B cell (primary cell): ENCODE measurements around the gene TMEM145. TPM values are rescaled to one million over a fixed set of nuclear protein-coding genes. Genes with fewer than 3 reads are reported as not detected.

Source experiments
- ATAC-seq: fragments of 200-7000 bp; cut with Tn5 transposase; one replicate; pipeline ENCODE4 v1.10.0; 2021; ENCODE audit warnings: low read depth, mild to moderate bottlenecking, moderate number of reproducible peaks, moderate library complexity
- CTCF ChIA-PET: fragments of 350-600 bp; sonication (Branson Sonifier 250); formaldehyde crosslinking; loops from one replicate; lab custom pipeline; 2021; ENCODE audit warnings: antibody characterized with exemption, inconsistent platforms; lab: Charles Lee
- POLR2A ChIA-PET: fragments of 350-600 bp; sonication (Branson Sonifier 250); formaldehyde crosslinking; loops from one replicate; lab custom pipeline; 2021; ENCODE audit warnings: antibody characterized with exemption; lab: Charles Lee
- DNase-seq: peaks from one replicate; pipeline ENCODE4 v3.0.0; 2013
- H2AFZ ChIP-seq: 2 replicates; pipeline ENCODE4 v1.6.1; 2012; ENCODE audit warnings: mild to moderate bottlenecking, low read depth, low read length; ENCODE audit not compliant: insufficient read depth, poor library complexity, severe bottlenecking
- H3K27ac ChIP-seq, 2 donors: 1 replicate in 1 of 2; 2 replicates in 1 of 2; pipeline ENCODE4 v1.5.1; 2012 to 2013; ENCODE audit warnings: low read length in 2 of 2, mild to moderate bottlenecking in 2 of 2, moderate library complexity in 1 of 2
- H3K27me3 ChIP-seq, 4 experiments: fragments of 200-600 bp in 1 of 4; sonication (generic) in 1 of 4; replicated peaks in 1 of 4; 1 replicate in 2 of 4; 2 replicates in 2 of 4; pipeline versions ENCODE4 v1.6.1 to v1.7.0; 2013 to 2016; ENCODE audit warnings: low read length in 3 of 4, mild to moderate bottlenecking in 2 of 4, mixed read lengths in 1 of 4, moderate library complexity in 1 of 4; ENCODE audit not compliant: insufficient read depth in 4 of 4, control insufficient read depth in 3 of 4; ENCODE audit errors: control extremely low read depth in 1 of 4
- H3K36me3 ChIP-seq, 2 experiments: replicated peaks in 1 of 2; 1 replicate in 1 of 2; 2 replicates in 1 of 2; pipeline versions ENCODE4 v1.6.1 to v1.7.1; 2013; ENCODE audit warnings: low read length in 1 of 2; ENCODE audit not compliant: insufficient read depth in 2 of 2, control insufficient read depth in 1 of 2; ENCODE audit errors: control extremely low read depth in 1 of 2, extremely low read depth in 1 of 2
- H3K4me1 ChIP-seq, 2 donors: fragments of 200-600 bp in 1 of 2; sonication (generic) in 1 of 2; 1 replicate in 1 of 2; 2 replicates in 1 of 2; pipeline versions ENCODE4 v1.5.1 to v1.6.1; 2013 to 2017; ENCODE audit warnings: low read length in 2 of 2; ENCODE audit not compliant: control insufficient read depth in 2 of 2, insufficient read depth in 2 of 2
- H3K4me2 ChIP-seq: replicated peaks from 2 replicates; pipeline ENCODE3; 2012; ENCODE audit warnings: mild to moderate bottlenecking, low read depth, low read length; ENCODE audit not compliant: poor library complexity, severe bottlenecking
- H3K4me3 ChIP-seq, 5 experiments: fragments of 200-600 bp in 1 of 5; sonication (generic) in 1 of 5; 1 replicate in 3 of 5; 2 replicates in 2 of 5; pipeline versions ENCODE4 v1.5.1 to v1.7.0; 2011 to 2016; ENCODE audit warnings: low read length in 4 of 5, mild to moderate bottlenecking in 4 of 5, low read depth in 2 of 5, control low read depth in 1 of 5, moderate library complexity in 1 of 5; ENCODE audit not compliant: insufficient read depth in 1 of 5; ENCODE audit errors: control extremely low read depth in 1 of 5, extremely low read depth in 1 of 5
- H3K79me2 ChIP-seq: fragments of 200-600 bp; sonication (generic); one replicate; pipeline ENCODE4 v1.6.0; 2016; ENCODE audit warnings: low read length; ENCODE audit not compliant: control insufficient read depth, insufficient read depth
- H3K9ac ChIP-seq: fragments of 200-600 bp; sonication (generic); 2 replicates; pipeline ENCODE4 v1.6.1; 2017; ENCODE audit warnings: mild to moderate bottlenecking, low read length, moderate library complexity
- H3K9me3 ChIP-seq, 3 donors: one replicate each; pipeline versions ENCODE4 v1.6.1 to v1.7.1; 2013; ENCODE audit warnings: low read length in 2 of 3; ENCODE audit not compliant: control insufficient read depth in 2 of 3, insufficient read depth in 1 of 3; ENCODE audit errors: control extremely low read depth in 1 of 3
- H4K20me1 ChIP-seq: 2 replicates; pipeline ENCODE4 v1.6.0; 2012; ENCODE audit warnings: mild to moderate bottlenecking, low read length; ENCODE audit not compliant: insufficient read depth, control insufficient read depth, poor library complexity, severe bottlenecking
- H3K27ac Mint-ChIP-seq: one replicate; pipeline ENCODE4 v1.8.0; 2021; ENCODE audit warnings: mixed read lengths
- H3K27me3 Mint-ChIP-seq: one replicate; pipeline ENCODE4 v1.8.0; 2021; ENCODE audit warnings: mixed read lengths
- H3K4me1 Mint-ChIP-seq: one replicate; pipeline ENCODE4 v1.8.0; 2021; ENCODE audit warnings: mixed read lengths
- H3K4me3 Mint-ChIP-seq: one replicate; pipeline ENCODE4 v1.8.0; 2021; ENCODE audit warnings: mixed read lengths
- H3K9me3 Mint-ChIP-seq: one replicate; pipeline ENCODE4 v1.8.0; 2022; ENCODE audit warnings: mixed read lengths; ENCODE audit not compliant: insufficient read depth
- CTCF ChIP-seq: fragments of 200-600 bp; IDR thresholded peaks from one replicate; pipeline ENCODE4 v1.8.0; 2022; ENCODE audit warnings: antibody characterized with exemption, mild to moderate bottlenecking
- EZH2 ChIP-seq: IDR thresholded peaks from 2 replicates; pipeline ENCODE4 v1.6.1; 2012; ENCODE audit warnings: borderline replicate concordance, low read depth, mild to moderate bottlenecking, moderate library complexity, low read length; ENCODE audit not compliant: insufficient read depth, poor library complexity, severe bottlenecking
- WGBS: methylation state at CpG from one replicate; pipeline ENCODE4 v1.1.5; 2013; ENCODE audit warnings: missing lambda C conversion rate; ENCODE audit not compliant: insufficient coverage; 5-methylcytosine and 5-hydroxymethylcytosine counted together
- intact Hi-C: fragments of 100-400 bp; cut with micrococcal nuclease; formaldehyde crosslinking; loops from one replicate; pipeline ENCODE4 v1.10.0; 2022
- polyA plus RNA-seq: library from polyadenylated mRNA; depleted of rRNA; stranded (reverse); fragments of >200 nt; gene quantifications from 2 replicates; pipeline ENCODE4 v1.2.3, GENCODE V29; 2012
- total RNA-seq, 2 donors: library from RNA; stranded (reverse); fragments of 120-200 nt in 1 of 2; gene quantifications; 1 replicate in 1 of 2; 2 replicates in 1 of 2; pipeline versions ENCODE4 v1.2.3 to v1.2.4, GENCODE V29; 2013 to 2022

The TMEM145 gene
- total and polyA plus RNA-seq, 2 donors (not counting 1 experiment from before 2014, with no cell fraction given), result not detected

GRCh38 chr19:42275103-42275502 lies 38.0 kb upstream of the TMEM145 start:
- H3K27ac Mint-ChIP-seq, result no peak overlapping the region
- DNase-seq, result no peak

GRCh38 chr19:42275517-42275916 lies 37.6 kb upstream of the TMEM145 start:
- Histone ChIP-seq H3K36me3 (peaks cover 0 to 30% of the 10 kb centered on the region in 2 experiments), H3K4me1 (peaks cover 22 to 32% of the 10 kb centered on the region in 2 donors), H3K9me3 (no peaks in the 10 kb centered on the region), H3K27ac (no peak overlapping the region), H3K4me2 (no peak overlapping the region), H2AFZ (no peak overlapping the region), H3K79me2 (peaks cover 89% of the 10 kb centered on the region), H3K4me3 (no peak overlapping the region), H3K27me3 (no peaks in the 10 kb centered on the region), H4K20me1 (peaks cover 7% of the 10 kb centered on the region), H3K9ac (no peak overlapping the region)
- intact Hi-C loops, result no loop called here
- Mint-ChIP-seq H3K4me3 (no peak overlapping the region), H3K9me3 (no peaks in the 10 kb centered on the region), H3K4me1 (peaks cover 49% of the 10 kb centered on the region), H3K27me3 (no peaks in the 10 kb centered on the region), H3K27ac (no peak overlapping the region)
- CTCF ChIA-PET, result no interaction called here
- TF ChIP-seq EZH2 (no peak), CTCF (no peak)
- 100% methylated on average over 1 of the region's 3 CpGs for WGBS
- POLR2A ChIA-PET, result no interaction called here
- no peak for ATAC-seq
- DNase-seq, result no peak

More at GRCh38 chr19:42275103-42275502, 38.0 kb upstream of the TMEM145 start:
- Histone ChIP-seq H3K27ac (no peak overlapping the region), H3K79me2 (peaks cover 93% of the 10 kb centered on the region), H3K4me3 (no peak overlapping the region), H3K4me1 (peaks cover 26 to 36% of the 10 kb centered on the region in 2 donors), H4K20me1 (peaks cover 7% of the 10 kb centered on the region), H3K36me3 (peaks cover 0 to 30% of the 10 kb centered on the region in 2 experiments), H3K9ac (no peak overlapping the region), H3K9me3 (no peaks in the 10 kb centered on the region), H3K27me3 (no peaks in the 10 kb centered on the region), H2AFZ (no peak overlapping the region), H3K4me2 (no peak overlapping the region)
- Mint-ChIP-seq H3K4me1 (peaks cover 50% of the 10 kb centered on the region), H3K4me3 (no peak overlapping the region), H3K9me3 (no peaks in the 10 kb centered on the region), H3K27me3 (no peaks in the 10 kb centered on the region)
- intact Hi-C loops, result no loop called here
- ChIA-PET CTCF (interaction anchor here (1.2 kb wide), 1 partner anchor 166 kb away, joined by 4 read pairs; no protein-coding TSS in a partner anchor), POLR2A (no interaction called here)
- ATAC-seq, result no peak
- no peak for TF ChIP-seq EZH2
- no peak for TF ChIP-seq CTCF
- WGBS, result 93% methylated on average over 7 of the region's 7 CpGs
